Measurements from ENCODE around the gene LPCAT2. TPM values are rescaled to one million over a fixed set of nuclear protein-coding genes. Genes with fewer than 3 reads are reported as not detected.
A peak's percentile ranks its signal among the peaks of the same experiment; 100 is the strongest.

Gene LPCAT2
- total and polyA plus RNA-seq, 2 experiments from 2014 or later: 7.8 to 23.8 TPM

- TF ChIP-seq EZH2 (IDR thresholded peaks at IDR 0.05; ENCODE audit: low read depth, unreplicated experiment): no peak
- TF ChIP-seq ETS1 (IDR thresholded peaks at IDR 0.05): no peak
Observed at GRCh38 chr16:55506708-55507107, 2.2 kb upstream of the LPCAT2 start (continued).

- Mint-ChIP-seq H3K27ac (0 out of 2 replicates have a peak overlapping the region, but pooled peaks have one; percentile 27), H3K27me3 (ENCODE audit: insufficient read depth, low read depth, poor library complexity) (peaks cover 9% of the 10 kb centered on the region), H3K36me3 (ENCODE audit: low read depth) (peaks cover 30% of the 10 kb centered on the region), H3K9me3 (peaks cover 17% of the 10 kb centered on the region), H3K4me3 (peak overlapping the region; percentile 72), H3K4me1 (peaks cover 11% of the 10 kb centered on the region; the same call in 2 of the 3 replicates)
- Histone ChIP-seq H3F3A (replicated peaks; ENCODE audit: low read depth) (0 out of 2 replicates have a peak, but pooled peaks cover 3% of the 10 kb centered on the region), H3K4me1 (ENCODE audit: insufficient read depth) (0 out of 2 replicates have a peak, but pooled peaks cover 4% of the 10 kb centered on the region), H2AFZ (no peak overlapping the region), H3K36me3 (ENCODE audit: insufficient read depth) (no peaks in the 10 kb centered on the region; the same call in 1 of the 2 replicates), H3K4me3 (peak overlapping the region; percentile 79), H3K4me2 (peak overlapping the region; percentile 84; the same call in 1 of the 2 replicates), H3K27me3 (ENCODE audit: insufficient read depth) (no peaks in the 10 kb centered on the region), H4K20me1 (replicated peaks; ENCODE audit: insufficient read depth) (no peaks in the 10 kb centered on the region; the same call in 1 of the 2 replicates), H3K9me2 (ENCODE audit: insufficient read depth) (0 out of 2 replicates have a peak, but pooled peaks cover 5% of the 10 kb centered on the region), H3K27ac (ENCODE audit: low read depth) (no peak overlapping the region), H3K79me2 (replicated peaks; ENCODE audit: insufficient read depth) (peaks cover 11% of the 10 kb centered on the region)
- DNase-seq (ENCODE audit: low spot score): no peak
- no peak for ATAC-seq
- TF ChIP-seq EZH2phosphoT487 (IDR thresholded peaks at IDR 0.05; ENCODE audit: unreplicated experiment): no peak
- TF ChIP-seq CTCF (conservative IDR thresholded peaks at IDR 0.05; ENCODE audit: low read depth in 2 of 2): no peak
- no peak for TF ChIP-seq ZNF331 (CRISPR knock-in tag; IDR thresholded peaks at IDR 0.05; ENCODE audit: low read depth)
- no peak for TF ChIP-seq EZH2 (IDR thresholded peaks at IDR 0.05; ENCODE audit: low read depth, unreplicated experiment)
- TF ChIP-seq STAT1 (IDR thresholded peaks at IDR 0.05; ENCODE audit: unreplicated experiment): no peak
- TF ChIP-seq REST (IDR thresholded peaks at IDR 0.05; ENCODE audit: unreplicated experiment): no peak
- TF ChIP-seq ZNF462 (CRISPR knock-in tag; IDR thresholded peaks at IDR 0.05): no peak
- TF ChIP-seq NANOG (IDR thresholded peaks at IDR 0.05; ENCODE audit: borderline replicate concordance): no peak
- no peak for TF ChIP-seq POLR2AphosphoS5 (IDR thresholded peaks at IDR 0.05; ENCODE audit: low read depth)
Observed at GRCh38 chr16:55508271-55508921, 476 bp upstream of the LPCAT2 start.
